Endodermal cell (in vitro differentiated cells): ENCODE data around the gene WDR5B. TPM values are rescaled to one million over a fixed set of nuclear protein-coding genes. Genes with fewer than 3 reads are reported as not detected.

Experiments used
- DNase-seq: peaks from one replicate; pipeline ENCODE4 v3.0.0-alpha.2; 2017
- H3K27ac ChIP-seq: 2 replicates; pipeline ENCODE4 v1.5.1; 2013; ENCODE audit warnings: mild to moderate bottlenecking, low read depth, low read length, moderate library complexity
- H3K27me3 ChIP-seq: 2 replicates; pipeline ENCODE4 v1.6.1; 2013; ENCODE audit warnings: mild to moderate bottlenecking, low read length, moderate library complexity; ENCODE audit not compliant: insufficient read depth, control insufficient read depth, poor library complexity, severe bottlenecking
- H3K36me3 ChIP-seq: 2 replicates; pipeline ENCODE4 v1.7.0; 2013; ENCODE audit warnings: mild to moderate bottlenecking, low read length, moderate library complexity; ENCODE audit not compliant: control insufficient read depth, insufficient read depth
- H3K4me1 ChIP-seq: one replicate; pipeline ENCODE4 v1.7.0; 2013; ENCODE audit warnings: low read length; ENCODE audit not compliant: control insufficient read depth, insufficient read depth
- H3K4me3 ChIP-seq: 2 replicates; pipeline ENCODE4 v1.5.1; 2013; ENCODE audit warnings: mild to moderate bottlenecking, low read length, moderate library complexity
- H3K9ac ChIP-seq: 2 replicates; pipeline ENCODE4 v1.6.1; 2013; ENCODE audit warnings: mild to moderate bottlenecking, low read length, moderate library complexity; ENCODE audit not compliant: poor library complexity, severe bottlenecking; ENCODE audit errors: extremely low read depth
- H3K9me3 ChIP-seq: 2 replicates; pipeline ENCODE4 v1.6.1; 2013; ENCODE audit warnings: mild to moderate bottlenecking, low read length, moderate library complexity; ENCODE audit not compliant: control insufficient read depth
- H3K27ac Mint-ChIP-seq: 2 replicates; pipeline ENCODE4 v1.8.0; 2020; ENCODE audit warnings: mixed read lengths
- H3K27me3 Mint-ChIP-seq: 2 replicates; pipeline ENCODE4 v1.8.0; 2021; ENCODE audit warnings: mild to moderate bottlenecking, mixed read lengths; ENCODE audit not compliant: insufficient read depth
- H3K36me3 Mint-ChIP-seq: 2 replicates; pipeline ENCODE4 v1.8.0; 2020; ENCODE audit warnings: low read depth, mixed read lengths
- H3K4me1 Mint-ChIP-seq: 2 replicates; pipeline ENCODE4 v1.8.0; 2020; ENCODE audit warnings: mixed read lengths
- H3K4me3 Mint-ChIP-seq: 2 replicates; pipeline ENCODE4 v1.8.0; 2020; ENCODE audit warnings: mild to moderate bottlenecking, moderate library complexity, mixed read lengths
- H3K9me3 Mint-ChIP-seq: 2 replicates; pipeline ENCODE4 v1.8.0; 2020; ENCODE audit warnings: mild to moderate bottlenecking, mixed read lengths
- WGBS, 2 experiments: methylation state at CpG; one replicate each; pipeline versions ENCODE4 v1.1.5 to v1.1.7; 2013; ENCODE audit warnings: missing lambda C conversion rate in 2 of 2, mixed read lengths in 1 of 2; ENCODE audit not compliant: insufficient coverage in 1 of 2, insufficient read length in 1 of 2; 5-methylcytosine and 5-hydroxymethylcytosine counted together
- total RNA-seq, 2 donors: library from RNA; stranded (reverse); fragmentation: NEBNext Ultra II Directional in 1 of 2; extraction: Animal tissue kit (Norgen Biotek cat#: 25700) in 1 of 2; gene quantifications; 2 replicates in 1 of 2; 3 replicates in 1 of 2; pipeline ENCODE4 v1.2.1, GENCODE V29; 2021
- TF ChIP-seq, protein P1 (sequence below): fragments of 200-600 bp; sonication (generic); conservative IDR thresholded peaks from 2 replicates; pipeline ENCODE4 v1.5.0; 2021; ENCODE audit warnings: antibody characterized with exemption, mild to moderate bottlenecking

WDR5B gene
- total RNA-seq, 2 donors from 2014 or later, result 4.2 to 4.9 TPM

DNA sequence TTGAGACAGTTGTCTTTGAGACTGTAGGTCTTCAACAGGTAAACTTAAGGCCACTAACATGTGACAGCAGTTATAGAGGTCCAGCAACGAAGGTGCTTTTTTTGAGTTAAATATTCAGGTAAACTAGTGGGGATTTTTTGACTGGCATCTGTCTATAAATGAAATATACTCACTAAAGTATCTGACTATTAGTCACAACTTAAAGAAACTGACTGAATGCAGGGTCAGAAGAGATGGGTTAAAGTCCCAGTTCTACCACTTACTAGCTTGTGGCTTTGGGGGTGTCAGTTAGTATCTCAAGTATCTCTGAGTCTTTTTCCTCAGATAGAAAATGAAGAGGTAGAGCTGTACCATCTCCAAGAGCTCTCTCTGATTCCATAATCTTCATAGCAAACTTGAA lies 50.8 kb downstream of the WDR5B start:
- H3K36me3 ChIP-seq, result peaks cover 55% of the 10 kb centered on the region
- H3K27me3 Mint-ChIP-seq, result no peaks in the 10 kb centered on the region
- no peak overlapping the region for H3K27ac ChIP-seq
- no peak overlapping the region for H3K4me3 ChIP-seq
- WGBS, 2 experiments, result 100% methylated on average over 1 of the region's 1 CpG; no CpG with 5 or more reads in 1 of the 2 experiments
- H3K4me3 Mint-ChIP-seq, result no peak overlapping the region
- DNase-seq, result no peak
- H3K9me3 Mint-ChIP-seq, result no peaks in the 10 kb centered on the region
- H3K4me1 Mint-ChIP-seq, result peaks cover 37% of the 10 kb centered on the region
- TF ChIP-seq, protein P1, sequence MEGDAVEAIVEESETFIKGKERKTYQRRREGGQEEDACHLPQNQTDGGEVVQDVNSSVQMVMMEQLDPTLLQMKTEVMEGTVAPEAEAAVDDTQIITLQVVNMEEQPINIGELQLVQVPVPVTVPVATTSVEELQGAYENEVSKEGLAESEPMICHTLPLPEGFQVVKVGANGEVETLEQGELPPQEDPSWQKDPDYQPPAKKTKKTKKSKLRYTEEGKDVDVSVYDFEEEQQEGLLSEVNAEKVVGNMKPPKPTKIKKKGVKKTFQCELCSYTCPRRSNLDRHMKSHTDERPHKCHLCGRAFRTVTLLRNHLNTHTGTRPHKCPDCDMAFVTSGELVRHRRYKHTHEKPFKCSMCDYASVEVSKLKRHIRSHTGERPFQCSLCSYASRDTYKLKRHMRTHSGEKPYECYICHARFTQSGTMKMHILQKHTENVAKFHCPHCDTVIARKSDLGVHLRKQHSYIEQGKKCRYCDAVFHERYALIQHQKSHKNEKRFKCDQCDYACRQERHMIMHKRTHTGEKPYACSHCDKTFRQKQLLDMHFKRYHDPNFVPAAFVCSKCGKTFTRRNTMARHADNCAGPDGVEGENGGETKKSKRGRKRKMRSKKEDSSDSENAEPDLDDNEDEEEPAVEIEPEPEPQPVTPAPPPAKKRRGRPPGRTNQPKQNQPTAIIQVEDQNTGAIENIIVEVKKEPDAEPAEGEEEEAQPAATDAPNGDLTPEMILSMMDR, result no peak
- peak overlapping the region; percentile 65 for H3K27ac Mint-ChIP-seq
- no peaks in the 10 kb centered on the region for H3K9me3 ChIP-seq
- H3K27me3 ChIP-seq, result no peaks in the 10 kb centered on the region
- H3K9ac ChIP-seq, result no peak overlapping the region
- peaks cover 50% of the 10 kb centered on the region for H3K36me3 Mint-ChIP-seq
- peaks cover 5% of the 10 kb centered on the region for H3K4me1 ChIP-seq

DNA sequence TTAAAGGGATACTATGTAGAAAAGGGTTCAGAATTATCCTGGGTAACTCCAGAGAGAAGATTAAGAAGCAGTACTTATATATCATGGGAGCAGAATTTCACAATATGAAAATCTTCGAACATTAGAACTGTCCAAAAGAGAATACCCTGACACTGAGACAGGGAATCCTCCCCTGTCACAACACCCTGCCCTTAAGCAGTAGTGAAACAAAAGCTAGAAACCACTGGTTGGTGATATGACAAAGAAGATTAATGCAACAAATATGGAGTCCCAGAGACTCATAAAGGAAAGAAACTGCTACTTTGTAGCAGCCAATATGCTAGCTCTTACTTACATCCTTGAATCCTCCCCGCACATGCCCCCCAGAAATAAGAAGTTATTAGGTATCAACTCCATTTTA lies 51.4 kb downstream of the WDR5B start:
- H3K36me3 Mint-ChIP-seq, result peaks cover 46% of the 10 kb centered on the region
- H3K36me3 ChIP-seq, result peaks cover 53% of the 10 kb centered on the region

More for the DNA sequence above, 51.4 kb downstream of the WDR5B start:
- Histone ChIP-seq H3K27ac (no peak overlapping the region), H3K4me1 (peaks cover 5% of the 10 kb centered on the region), H3K9ac (no peak overlapping the region), H3K9me3 (no peaks in the 10 kb centered on the region), H3K27me3 (no peaks in the 10 kb centered on the region), H3K4me3 (no peak overlapping the region)
- no peak for DNase-seq
- peaks cover 37% of the 10 kb centered on the region for H3K4me1 Mint-ChIP-seq
- no peak overlapping the region for H3K4me3 Mint-ChIP-seq
- H3K9me3 Mint-ChIP-seq, result no peaks in the 10 kb centered on the region
- no peak overlapping the region for H3K27ac Mint-ChIP-seq
- H3K27me3 Mint-ChIP-seq, result no peaks in the 10 kb centered on the region
- WGBS, 2 experiments, result 42% methylated on average over 2 of the region's 2 CpGs; no CpG with 5 or more reads in 1 of the 2 experiments
- TF ChIP-seq, protein P1, result no peak

Other genes with a start within 250 kb of the WDR5B start
- gene CASR, start 232.4 kb downstream of the WDR5B start, total RNA-seq, result under 1 TPM in 1 of 2 donors, not detected in 1; 0.04 TPM
- gene CSTA, start 90.8 kb downstream of the WDR5B start, total RNA-seq, result not detected
- gene MIX23, start 32.8 kb downstream of the WDR5B start, total RNA-seq, result 10 to 100 TPM; 54.1 to 62.6 TPM
- 10 to 100 TPM; 40.9 to 61.7 TPM for gene FAM162A, start 31.9 kb downstream of the WDR5B start, total RNA-seq
- gene KPNA1, start 98.9 kb upstream of the WDR5B start, total RNA-seq, result 10 to 100 TPM; 90.5 to 93.4 TPM
- gene PARP9, start 148.2 kb upstream of the WDR5B start, total RNA-seq, result 1 to 10 TPM; 3.7 to 4.3 TPM
- 1 to 10 TPM; 4.9 to 6.6 TPM for gene DTX3L, start 148.3 kb upstream of the WDR5B start, total RNA-seq
- under 1 TPM; 0.18 to 0.44 TPM for gene PARP15, start 161.6 kb upstream of the WDR5B start, total RNA-seq